T-helper 2 cell (primary cell): Measurements from ENCODE around the gene ARVCF.
"Not testable (repeated sequence)": the region's sequence is repeated elsewhere in the genome, so short reads cannot be mapped to it uniquely, and the experiment has no call there.

Experiments used
- DNase-seq, 5 experiments: peaks; one replicate each; pipeline versions ENCODE4 v3.0.0 to v3.0.0-alpha.2; 2012 to 2022

The ARVCF gene

DNA sequence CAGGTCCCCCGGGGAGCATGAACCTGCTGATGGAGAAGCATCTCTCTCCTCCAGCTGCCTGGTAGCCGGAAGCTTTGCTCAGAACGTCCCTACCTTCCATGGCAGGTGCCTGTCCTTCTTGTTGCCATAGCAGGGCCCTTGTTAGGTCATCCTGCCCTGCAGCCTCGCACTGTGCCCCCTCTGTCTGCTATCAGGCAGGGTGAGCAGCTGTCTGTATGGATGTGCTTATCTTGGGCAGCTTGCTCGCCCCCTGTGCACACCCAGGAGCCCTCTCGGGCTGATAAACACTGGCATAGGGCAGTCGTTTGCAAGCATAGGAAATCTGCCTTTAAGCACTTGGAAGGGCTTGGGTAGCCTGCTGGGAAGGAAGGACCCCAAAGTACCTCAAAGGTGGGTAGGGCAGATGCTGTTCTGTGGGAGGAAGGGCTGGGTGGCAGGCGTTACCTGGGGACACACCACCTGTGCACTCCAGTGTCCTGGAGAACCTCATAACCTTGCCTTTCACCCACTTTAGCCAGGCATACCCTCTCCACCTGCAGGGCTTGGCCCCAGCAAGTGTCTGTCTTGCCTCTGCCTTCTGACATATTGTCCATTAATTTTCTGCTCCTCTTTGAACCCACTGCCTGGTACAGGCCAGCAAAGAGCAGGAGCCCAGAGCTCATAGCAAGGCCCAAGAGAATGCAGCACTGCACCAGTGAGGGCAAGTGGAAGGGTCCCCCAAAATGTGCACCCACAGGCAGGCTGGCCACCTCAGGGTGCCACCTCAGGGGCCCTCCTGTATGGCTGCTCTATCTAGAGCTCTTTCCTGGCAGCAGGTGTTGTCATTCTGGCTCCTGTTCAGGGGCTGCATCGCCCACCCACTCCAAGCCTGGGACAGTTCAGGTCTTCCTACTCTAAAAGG lies 83.0 kb downstream of the ARVCF start:
- no peak for DNase-seq

DNA sequence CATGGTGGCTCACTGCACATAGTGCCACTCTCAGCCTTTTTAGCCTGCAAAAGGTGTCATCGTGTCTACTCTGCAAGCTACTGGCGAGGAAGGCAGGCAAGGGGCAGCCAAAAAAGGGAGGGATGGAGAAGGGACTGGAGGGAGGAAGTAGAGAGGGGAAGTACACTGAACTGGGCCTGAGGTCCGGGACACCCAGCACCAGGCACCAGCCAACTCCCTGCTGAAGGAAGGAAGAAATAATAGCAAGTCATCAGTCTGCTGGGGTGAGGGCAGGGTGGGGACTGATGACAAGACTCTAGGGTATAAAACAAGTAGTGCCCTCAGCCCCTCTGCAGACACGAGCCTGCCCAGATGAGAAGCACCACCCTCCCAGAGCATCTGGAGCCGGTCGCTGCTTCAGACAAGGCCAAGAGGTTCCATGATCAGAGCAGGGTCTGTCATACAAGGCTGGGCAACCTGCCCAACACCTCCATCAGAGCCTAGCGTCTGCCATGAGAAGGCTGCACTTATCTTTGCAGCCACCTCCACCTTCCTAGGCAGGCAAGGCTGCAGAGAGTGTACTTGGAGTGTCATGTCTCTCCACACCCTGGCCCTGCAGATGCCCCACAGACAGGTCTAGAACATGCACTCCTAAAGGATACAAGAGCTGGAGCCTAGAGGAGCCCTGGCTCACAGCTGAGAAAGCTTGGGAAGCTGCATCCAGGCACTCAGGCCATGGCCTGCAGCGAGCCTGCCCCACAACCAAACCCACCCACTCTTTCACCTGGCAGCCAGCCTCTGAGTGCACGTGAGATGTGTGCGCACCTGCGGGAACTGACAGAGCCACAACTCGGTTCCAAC lies 84.0 kb downstream of the ARVCF start:
- no peak for DNase-seq

DNA sequence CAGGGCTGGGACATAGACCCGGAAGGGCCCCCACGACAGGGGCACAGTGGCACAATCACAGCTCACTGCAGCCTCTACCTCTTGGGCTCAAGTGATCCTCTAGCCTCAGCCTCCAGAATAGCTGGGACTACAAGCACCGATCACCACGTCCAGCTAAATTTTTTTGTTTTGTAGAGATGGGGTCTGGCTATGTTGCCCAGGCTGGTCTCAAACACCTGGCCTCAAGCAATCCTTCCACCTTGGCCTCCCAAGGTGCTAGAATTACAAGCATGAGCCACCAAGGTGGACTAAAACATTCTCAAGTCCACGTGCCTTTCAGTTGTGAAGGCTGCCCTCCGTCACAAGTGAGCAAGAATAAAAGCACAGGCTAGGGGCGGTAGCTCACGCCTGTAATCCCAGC lies 85.1 kb downstream of the ARVCF start:
- no peak for DNase-seq

DNA sequence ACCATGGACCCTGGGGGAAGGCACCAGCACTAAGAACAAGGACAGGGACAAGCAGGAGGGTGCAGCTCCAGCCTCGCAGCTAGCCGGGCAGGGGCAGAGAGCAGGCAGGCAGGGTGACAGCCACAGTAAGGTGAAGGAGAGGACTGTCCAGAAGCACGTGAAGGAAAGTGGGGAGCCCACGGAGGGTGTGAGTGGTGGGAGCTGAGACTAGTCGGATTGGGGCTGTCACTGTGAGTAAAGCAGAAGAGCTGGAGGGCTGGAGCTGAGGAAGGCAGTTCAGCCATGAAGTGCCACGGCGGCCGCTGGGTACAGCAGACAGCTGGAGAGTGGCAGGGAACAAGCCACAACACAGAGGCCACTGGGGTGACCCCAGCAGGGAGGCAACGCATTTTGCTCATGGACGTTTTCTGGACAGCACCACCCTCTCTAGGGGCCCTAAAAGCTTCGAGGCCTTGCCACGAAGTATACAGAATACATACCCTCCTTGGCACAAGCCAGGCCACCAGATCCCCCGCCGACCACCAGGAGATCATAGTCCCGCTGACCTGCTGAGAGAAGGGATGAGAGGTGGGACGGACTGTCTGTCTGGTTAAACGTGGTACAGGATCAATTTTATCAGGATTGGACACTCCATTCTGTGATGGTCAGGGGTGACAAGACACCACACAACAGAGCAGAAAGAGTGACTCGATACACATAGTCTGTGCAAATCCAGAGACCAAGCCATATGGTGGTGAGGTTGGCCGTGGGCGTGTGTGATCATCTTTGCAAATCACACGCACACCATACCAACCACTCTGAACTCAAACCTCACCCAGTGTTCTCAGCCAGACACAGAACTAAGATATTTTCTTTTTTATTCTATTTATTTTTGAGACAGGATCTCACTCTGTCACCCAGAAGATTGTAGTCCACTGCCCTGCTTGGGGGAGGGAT lies 85.8 kb downstream of the ARVCF start:
- no peak for DNase-seq

DNA sequence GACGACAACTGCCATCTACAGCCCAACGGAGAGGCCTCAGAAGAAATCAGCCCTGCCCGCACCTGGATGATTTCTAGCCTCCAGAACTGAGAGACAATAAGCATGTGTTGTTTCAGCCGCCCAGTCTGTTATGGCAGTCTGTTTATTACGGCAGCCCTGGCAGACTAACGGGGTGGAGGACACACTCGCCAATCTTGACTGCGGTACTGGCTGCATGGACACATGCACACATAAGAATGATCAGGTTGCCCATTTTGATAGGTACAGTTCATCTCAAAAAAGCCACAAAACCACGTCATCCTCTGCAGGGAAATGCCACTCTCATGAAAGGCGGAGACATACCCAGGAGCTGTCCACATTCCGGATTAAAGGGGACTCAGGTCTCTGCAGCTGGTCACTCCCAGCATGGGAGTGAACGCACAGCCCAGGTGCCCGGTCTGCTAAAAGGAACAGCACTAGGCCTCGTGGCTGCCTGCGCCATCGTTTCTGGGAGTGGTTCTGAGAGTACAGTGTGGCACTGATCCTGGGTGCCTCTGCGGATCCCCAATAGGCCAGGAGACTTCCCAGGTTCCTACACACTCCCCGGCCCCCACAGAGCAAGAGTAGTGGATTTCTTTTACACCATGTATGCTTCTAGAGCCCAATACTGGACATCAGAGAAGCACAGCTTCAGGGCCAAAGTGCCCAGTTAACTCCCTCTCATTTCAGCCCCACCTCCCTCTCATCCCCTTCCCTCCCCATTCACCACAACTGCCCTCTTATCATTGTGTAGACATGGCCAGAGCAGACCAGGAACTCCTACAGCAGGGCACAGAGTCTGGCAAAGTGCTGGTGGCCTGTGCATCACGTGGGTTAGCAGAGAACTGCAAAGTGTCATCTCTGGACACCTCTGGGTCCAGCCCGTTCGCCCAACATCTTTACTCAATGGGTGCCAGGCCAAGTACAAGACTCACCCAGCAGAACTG lies 86.8 kb downstream of the ARVCF start:
- DNase-seq: no peak

DNA sequence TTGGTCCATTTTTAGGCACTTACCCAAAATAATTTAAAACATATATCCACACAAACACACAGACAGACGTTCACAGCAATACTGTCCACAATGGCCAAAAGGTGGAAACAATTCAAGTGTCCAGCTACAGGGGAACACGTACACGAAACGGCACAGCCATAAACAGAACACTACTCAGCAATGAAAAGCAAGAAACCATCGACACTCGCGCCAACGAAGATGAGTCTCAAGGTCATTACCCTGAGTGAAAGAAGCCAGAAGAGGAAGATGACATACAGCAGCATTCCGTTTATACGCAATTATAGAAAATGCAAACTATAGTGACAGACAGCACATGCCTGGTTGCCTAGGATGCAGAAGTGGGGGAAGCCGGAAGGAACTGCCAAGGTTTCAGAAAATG lies 88.4 kb downstream of the ARVCF start:
- DNase-seq: no peak

DNA sequence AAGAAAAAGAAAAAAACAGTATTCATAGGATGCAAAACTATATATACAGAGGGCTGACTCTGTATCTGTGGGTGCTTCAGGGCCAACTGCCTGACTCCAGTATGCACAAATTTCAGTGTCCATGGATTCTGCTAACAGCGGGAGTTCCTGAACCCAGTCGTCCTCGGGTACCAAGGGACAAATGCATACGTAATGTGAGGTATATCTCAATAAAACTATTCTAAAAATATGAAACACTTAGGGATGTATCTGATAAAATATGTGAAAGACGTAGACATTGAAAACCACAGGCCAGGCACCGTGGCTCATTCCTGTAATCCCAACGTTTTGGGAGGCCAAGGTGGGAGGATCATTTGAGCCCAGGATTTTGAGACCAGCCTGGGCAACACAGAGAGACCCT lies 88.9 kb downstream of the ARVCF start:
- no peak for DNase-seq

DNA sequence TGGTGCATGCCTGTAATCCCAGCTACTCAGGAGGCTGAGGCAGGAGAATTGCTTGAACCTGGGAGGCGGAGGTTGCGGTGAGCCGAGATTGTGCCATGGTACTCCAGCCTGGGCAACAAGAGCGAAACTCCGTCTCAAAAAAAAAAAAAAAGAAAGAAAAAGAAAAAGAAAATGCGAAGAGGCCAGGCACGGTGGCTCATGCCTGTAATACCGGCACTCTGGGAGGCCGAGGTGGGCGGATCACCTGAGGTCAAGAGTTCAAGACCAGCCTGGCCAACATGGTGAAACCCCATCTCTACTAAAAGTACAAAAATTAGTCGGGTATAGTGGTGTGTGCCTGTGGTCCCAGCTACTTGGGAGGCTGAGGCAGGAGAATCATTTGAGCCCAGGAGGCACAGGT lies 90.6 kb downstream of the ARVCF start:
- DNase-seq: not testable (repeated sequence)

DNA sequence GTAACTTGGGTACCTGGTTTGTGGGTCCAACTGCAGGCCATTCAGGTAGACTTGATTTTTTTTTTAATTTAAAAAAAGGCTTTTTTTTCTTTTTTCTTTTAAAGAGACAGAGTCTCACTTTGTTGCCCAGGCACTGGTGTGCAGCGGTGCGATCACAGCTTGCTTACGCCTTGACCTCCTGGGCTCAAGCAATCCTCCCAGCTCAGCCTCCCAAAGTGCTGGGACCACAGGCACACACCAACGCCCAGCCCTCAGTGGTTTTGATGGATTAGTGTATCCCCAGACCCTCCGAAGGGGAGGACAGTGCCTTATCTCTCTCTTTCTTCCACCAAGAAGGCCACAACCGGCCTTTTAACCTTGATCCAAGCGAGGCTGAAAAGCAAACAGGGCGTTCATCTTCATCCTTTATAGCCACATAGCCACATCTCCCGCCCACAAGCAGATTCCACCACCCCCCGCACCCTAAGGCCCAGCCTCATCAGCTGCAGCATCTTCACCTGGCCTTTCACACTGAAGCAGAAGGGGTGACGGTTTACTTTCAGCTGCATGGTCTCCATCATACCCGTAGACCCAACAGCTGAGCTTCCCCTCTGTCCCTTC lies 92.6 kb downstream of the ARVCF start:
- no peak for DNase-seq

DNA sequence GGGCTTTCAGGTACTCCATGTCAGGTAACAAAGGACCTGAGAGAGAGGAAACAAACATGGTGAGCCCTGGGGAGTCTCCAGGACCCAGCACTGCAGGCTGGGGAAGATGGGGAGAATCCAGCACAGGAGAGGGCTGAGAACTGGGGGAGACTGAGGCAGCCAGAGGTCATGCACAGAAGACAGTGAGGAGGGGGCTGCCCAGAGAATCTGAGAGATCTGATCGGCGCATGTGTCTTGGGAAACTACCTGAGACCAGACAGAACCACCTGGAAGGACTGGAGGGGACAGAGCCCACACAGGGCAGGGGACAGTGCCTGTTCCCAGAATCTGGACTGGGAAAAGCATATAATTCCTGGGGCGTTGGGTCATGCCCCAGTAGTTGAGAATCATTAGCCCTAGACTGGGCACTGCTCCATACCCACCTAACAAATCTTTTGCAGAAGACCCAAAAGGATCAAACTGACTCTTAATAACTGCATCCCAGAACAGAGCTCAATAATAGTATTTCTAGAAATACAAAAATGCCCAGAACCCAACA lies 95.0 kb downstream of the ARVCF start:
- DNase-seq: no peak
